Pancreas (tissue), 10 donors: ENCODE data around the gene MCRS1. TPM values are rescaled to one million over a fixed set of nuclear protein-coding genes. Genes with fewer than 3 reads are reported as not detected.

Experiments
- ATAC-seq, 4 donors: fragments of 200-7000 bp; cut with Tn5 transposase; one replicate each; pipeline versions ENCODE4 v1.8.0 to v1.9.1; 2020; ENCODE audit warnings: mild to moderate bottlenecking in 4 of 4, moderate library complexity in 4 of 4
- DNase-seq, 6 donors: peaks; one replicate each; pipeline ENCODE4 v3.0.0-alpha.2; 2020
- FAIRE-seq: peaks from 2 replicates; lab custom pipeline; 2012; peaks lifted over from hg19 to GRCh38; lab: Jason Lieb, UNC
- H3K27ac ChIP-seq, 4 donors: fragments of 200-600 bp; sonication (generic); 1 replicate in 3 of 4; 2 replicates in 1 of 4; pipeline versions ENCODE4 v1.5.0 to v1.8.0; 2020
- H3K27me3 ChIP-seq, 4 donors: fragments of 200-600 bp; one replicate each; pipeline ENCODE4 v1.8.0; 2021
- H3K36me3 ChIP-seq, 3 donors: fragments of 200-600 bp; sonication (generic) in 1 of 3; one replicate each; pipeline versions ENCODE4 v1.5.0 to v1.8.0; 2020 to 2021
- H3K4me1 ChIP-seq, 3 donors: fragments of 200-600 bp; one replicate each; pipeline ENCODE4 v1.8.0; 2021
- H3K4me3 ChIP-seq, 4 donors: fragments of 200-600 bp; sonication (generic) in 2 of 4; one replicate each; pipeline versions ENCODE4 v1.5.0 to v1.8.0; 2020 to 2021
- H3K9me3 ChIP-seq, 4 donors: fragments of 200-600 bp; one replicate each; pipeline ENCODE4 v1.8.0; 2021
- WGBS, 2 donors: extraction: QIAGEN DNeasy Blood & Tissue Kit; methylation state at CpG; one replicate each; pipeline ENCODE4 v1.1.7; 2013; 5-methylcytosine and 5-hydroxymethylcytosine counted together
- intact Hi-C, 3 donors: fragments of 100-400 bp; cut with DNase I; formaldehyde crosslinking; loops; one replicate each; pipeline versions ENCODE4 v1.11.1 to v1.14.2; 2022
- polyA plus RNA-seq, 2 donors: library from polyadenylated mRNA; stranded (reverse); fragments of 200-250 nt; gene quantifications; one replicate each; pipeline ENCODE4 v1.2.3, GENCODE V29; 2013
- total RNA-seq, 6 donors: library from RNA; stranded (reverse); fragmentation: NEBNext Ultra II Directional in 4 of 6; extraction: Animal tissue kit (Norgen Biotek cat#: 25700) in 4 of 6; gene quantifications; one replicate each; pipeline versions ENCODE4 v1.2.1 to v1.2.4, GENCODE V29; 2021 to 2023
- TF ChIP-seq, protein P1 (sequence below), 4 donors: fragments of 200-600 bp; sonication (generic) in 3 of 4; IDR thresholded peaks; one replicate each; pipeline versions ENCODE4 v1.5.0 to v1.8.0; 2021; ENCODE audit warnings: antibody characterized with exemption in 4 of 4
- donor health status: healthy with polysubstance abuse.
- donor health status: DM: no; HTN: no; CAD: no; lungs with moderate emphysema.
- donor health status: DM: no; HTN: no; CAD: no.
- donor health status: control.
- donor health status: control.
- donor health status: Bipolar disorder and iron deficiency.
- donor health status: DM: yes; HTN: yes; CAD: no.
- donor health status: DM: no; HTN: no; CAD: no.
- donor health status: DM: no; HTN: no; CAD: no.
- donor health status: DM: yes; HTN: yes; CAD: no.

MCRS1 gene
- total and polyA plus RNA-seq, 8 donors = 19.3 to 71.0 (median 25.9) TPM

DNA sequence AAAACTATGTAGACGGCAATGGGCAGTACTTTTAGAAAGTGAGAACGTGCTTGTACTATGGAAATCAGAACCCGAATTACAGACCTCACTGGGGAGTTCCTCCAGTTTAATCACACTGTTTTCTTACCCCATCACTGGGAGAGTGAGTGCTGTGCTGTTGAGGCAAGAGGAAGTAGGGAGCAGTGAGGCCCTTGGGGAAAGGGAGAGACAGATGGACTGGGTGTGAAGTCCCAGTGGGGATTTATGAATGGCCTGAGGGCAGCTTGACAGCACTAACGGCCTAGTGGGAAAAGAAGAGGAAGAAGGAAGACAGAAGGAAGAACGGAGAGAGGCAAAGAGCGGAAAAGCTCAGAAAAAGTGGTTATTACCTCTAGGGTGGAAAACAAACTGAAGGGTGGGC lies 5.7 kb downstream of the MCRS1 start:
- TF ChIP-seq, protein P1, sequence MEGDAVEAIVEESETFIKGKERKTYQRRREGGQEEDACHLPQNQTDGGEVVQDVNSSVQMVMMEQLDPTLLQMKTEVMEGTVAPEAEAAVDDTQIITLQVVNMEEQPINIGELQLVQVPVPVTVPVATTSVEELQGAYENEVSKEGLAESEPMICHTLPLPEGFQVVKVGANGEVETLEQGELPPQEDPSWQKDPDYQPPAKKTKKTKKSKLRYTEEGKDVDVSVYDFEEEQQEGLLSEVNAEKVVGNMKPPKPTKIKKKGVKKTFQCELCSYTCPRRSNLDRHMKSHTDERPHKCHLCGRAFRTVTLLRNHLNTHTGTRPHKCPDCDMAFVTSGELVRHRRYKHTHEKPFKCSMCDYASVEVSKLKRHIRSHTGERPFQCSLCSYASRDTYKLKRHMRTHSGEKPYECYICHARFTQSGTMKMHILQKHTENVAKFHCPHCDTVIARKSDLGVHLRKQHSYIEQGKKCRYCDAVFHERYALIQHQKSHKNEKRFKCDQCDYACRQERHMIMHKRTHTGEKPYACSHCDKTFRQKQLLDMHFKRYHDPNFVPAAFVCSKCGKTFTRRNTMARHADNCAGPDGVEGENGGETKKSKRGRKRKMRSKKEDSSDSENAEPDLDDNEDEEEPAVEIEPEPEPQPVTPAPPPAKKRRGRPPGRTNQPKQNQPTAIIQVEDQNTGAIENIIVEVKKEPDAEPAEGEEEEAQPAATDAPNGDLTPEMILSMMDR (IDR thresholded peaks at IDR 0.05) = no peak
- H3K4me1 ChIP-seq = peaks cover 0 to 8% (median 8%) of the 10 kb centered on the region in 3 donors
- intact Hi-C loops = no loop called here
- no peak for FAIRE-seq
- ATAC-seq = no peak
- no peak overlapping the region for H3K4me3 ChIP-seq
- no peak overlapping the region for H3K27ac ChIP-seq
- no peak for DNase-seq
- WGBS, 2 donors = 79 to 88% methylated on average over 6 of the region's 6 CpGs
- peaks cover 7 to 64% (median 21%) of the 10 kb centered on the region in 3 donors for H3K36me3 ChIP-seq
- no peaks in the 10 kb centered on the region for H3K27me3 ChIP-seq
- H3K9me3 ChIP-seq = no peaks in the 10 kb centered on the region

DNA sequence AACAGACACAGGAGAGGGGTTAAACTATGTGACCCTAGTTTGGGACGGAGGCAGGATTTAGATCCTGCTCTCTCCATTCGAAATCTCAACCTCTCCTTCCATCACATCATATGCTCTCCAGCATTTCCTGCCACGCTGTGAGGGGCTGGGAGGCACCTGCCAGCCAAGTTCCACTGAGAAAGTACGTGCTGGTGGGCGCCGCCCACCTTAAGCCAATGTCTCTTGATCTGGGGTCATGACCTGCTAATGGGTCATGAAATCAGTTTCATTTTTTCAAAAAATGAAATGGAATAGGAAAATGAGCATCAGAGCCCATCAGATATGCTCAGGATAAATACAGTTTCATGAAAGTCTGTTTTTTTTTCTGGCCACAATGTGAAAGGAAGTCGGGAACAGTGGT lies 7.2 kb downstream of the MCRS1 start:
- Histone ChIP-seq H3K36me3 (peaks cover 7 to 64% (median 21%) of the 10 kb centered on the region in 3 donors), H3K4me1 (no peaks in the 10 kb centered on the region), H3K4me3 (no peak overlapping the region), H3K27ac (no peak overlapping the region), H3K27me3 (no peaks in the 10 kb centered on the region), H3K9me3 (no peaks in the 10 kb centered on the region)
- FAIRE-seq (no peak), ATAC-seq (no peak), DNase-seq (no peak)
- 85 to 86% methylated on average over 7 of the region's 7 CpGs for WGBS, 2 donors
- intact Hi-C loops = no loop called here
- TF ChIP-seq, protein P1 (IDR thresholded peaks at IDR 0.05) = no peak

DNA sequence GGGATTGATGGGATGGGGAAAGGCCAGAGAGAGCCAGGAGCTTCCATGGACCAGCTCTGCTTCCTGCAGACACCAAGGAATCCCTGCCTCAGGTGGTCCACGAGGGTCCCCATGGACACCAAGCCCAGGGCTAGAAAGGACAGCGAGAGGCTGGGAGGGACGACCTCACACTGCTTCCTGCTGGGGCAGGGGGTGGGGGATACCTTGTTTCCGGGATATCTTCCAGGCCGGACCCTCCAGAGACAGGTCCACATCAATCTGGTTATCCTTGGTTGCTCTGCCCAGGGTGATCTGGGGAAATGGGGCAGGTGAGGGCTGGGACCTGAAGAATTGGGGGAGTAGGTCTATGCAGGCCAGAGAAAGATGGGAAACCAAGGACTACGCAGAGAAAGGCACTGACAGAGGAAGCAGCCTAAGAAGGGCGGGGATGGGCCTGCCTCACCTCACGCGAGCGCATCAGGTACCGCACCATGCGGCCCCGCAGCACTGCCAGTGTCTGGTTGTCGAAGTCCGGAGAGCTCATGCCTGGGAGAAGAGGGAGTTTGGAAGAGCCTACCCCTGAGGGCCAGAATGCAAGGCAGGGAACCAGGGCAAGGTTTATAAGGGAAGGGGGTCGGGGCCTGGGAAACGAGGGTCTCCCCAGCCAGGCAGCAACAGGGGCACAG lies 8.8 kb downstream of the MCRS1 start:
- FAIRE-seq (no peak), ATAC-seq (no peak), DNase-seq (no peak)
- peaks cover 7 to 58% (median 21%) of the 10 kb centered on the region in 3 donors for H3K36me3 ChIP-seq
- H3K4me3 ChIP-seq = no peak overlapping the region
- no peaks in the 10 kb centered on the region for H3K4me1 ChIP-seq
- H3K27ac ChIP-seq = no peak overlapping the region
- H3K9me3 ChIP-seq = no peaks in the 10 kb centered on the region
- no peaks in the 10 kb centered on the region for H3K27me3 ChIP-seq
- TF ChIP-seq, protein P1 (IDR thresholded peaks at IDR 0.05) = no peak
- intact Hi-C loops = no loop called here
- 92 to 95% methylated on average over 17 of the region's 17 CpGs for WGBS, 2 donors

DNA sequence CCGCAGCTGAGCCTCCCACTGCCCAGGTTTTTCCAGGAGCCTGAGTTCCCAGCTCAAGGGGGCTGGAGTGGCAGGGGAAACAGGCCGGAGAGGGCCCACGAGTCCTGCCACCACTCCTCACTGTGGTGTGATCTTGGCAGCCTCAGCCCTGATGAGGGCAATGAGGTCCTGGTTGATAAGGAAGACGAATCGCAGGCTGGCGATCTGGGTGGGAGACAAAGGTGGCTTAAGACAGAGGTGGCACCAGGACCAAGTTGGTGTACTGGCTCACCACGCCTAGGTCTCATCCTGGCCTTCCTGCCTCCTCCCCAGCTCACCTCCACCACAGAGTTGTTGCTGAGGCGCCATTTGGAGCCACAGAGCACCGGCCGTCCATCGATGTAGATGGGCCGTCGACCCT lies 9.4 kb downstream of the MCRS1 start:
- no peak for FAIRE-seq
- WGBS, 2 donors = 87 to 94% methylated on average over 13 of the region's 13 CpGs

DNA sequence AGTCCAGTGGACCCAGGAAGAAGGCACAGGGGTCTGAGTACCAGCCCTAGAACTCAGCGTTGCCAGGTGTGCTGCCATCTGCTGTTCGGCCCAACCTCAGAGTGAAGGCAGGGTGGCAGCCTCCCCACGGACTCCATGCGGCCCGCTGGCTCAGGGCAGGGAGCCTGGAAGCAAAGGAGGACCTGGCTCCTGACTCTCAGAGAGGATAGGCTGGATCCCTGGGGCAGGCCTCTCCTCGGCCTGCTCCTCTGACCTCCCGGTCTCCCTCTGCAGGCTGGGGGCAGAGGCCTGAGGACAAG lies 10.1 kb downstream of the MCRS1 start:
- intact Hi-C loops = no loop called here
- no peaks in the 10 kb centered on the region for H3K9me3 ChIP-seq
- TF ChIP-seq, protein P1 (IDR thresholded peaks at IDR 0.05) = no peak
- no peaks in the 10 kb centered on the region for H3K27me3 ChIP-seq
- ATAC-seq (peak in 2 of 4 donors; percentile 10 to 40), FAIRE-seq (no peak), DNase-seq (no peak)
- 69 to 74% methylated on average over 7 of the region's 7 CpGs for WGBS, 2 donors
- peaks cover 7 to 45% (median 20%) of the 10 kb centered on the region in 3 donors for H3K36me3 ChIP-seq
- no peaks in the 10 kb centered on the region for H3K4me1 ChIP-seq
- H3K4me3 ChIP-seq = no peak overlapping the region
- no peak overlapping the region for H3K27ac ChIP-seq

More for the DNA sequence above, 9.4 kb downstream of the MCRS1 start:
- ATAC-seq (no peak), DNase-seq (no peak)
- TF ChIP-seq, protein P1 (IDR thresholded peaks at IDR 0.05) = no peak
- Histone ChIP-seq H3K36me3 (peaks cover 7 to 52% (median 21%) of the 10 kb centered on the region in 3 donors), H3K4me3 (no peak overlapping the region), H3K27ac (no peak overlapping the region), H3K4me1 (no peaks in the 10 kb centered on the region), H3K27me3 (no peaks in the 10 kb centered on the region), H3K9me3 (no peaks in the 10 kb centered on the region)
- intact Hi-C loops = no loop called here
